ENCODE measurements around the gene BTBD18. TPM values are rescaled to one million over a fixed set of nuclear protein-coding genes. Genes with fewer than 3 reads are reported as not detected.

Gene BTBD18
- total RNA-seq, 1 donor from 2014 or later = not detected

GRCh38 chr11:57787920-57788702, 36.5 kb upstream of the BTBD18 start:
- TF ChIP-seq, protein P1, sequence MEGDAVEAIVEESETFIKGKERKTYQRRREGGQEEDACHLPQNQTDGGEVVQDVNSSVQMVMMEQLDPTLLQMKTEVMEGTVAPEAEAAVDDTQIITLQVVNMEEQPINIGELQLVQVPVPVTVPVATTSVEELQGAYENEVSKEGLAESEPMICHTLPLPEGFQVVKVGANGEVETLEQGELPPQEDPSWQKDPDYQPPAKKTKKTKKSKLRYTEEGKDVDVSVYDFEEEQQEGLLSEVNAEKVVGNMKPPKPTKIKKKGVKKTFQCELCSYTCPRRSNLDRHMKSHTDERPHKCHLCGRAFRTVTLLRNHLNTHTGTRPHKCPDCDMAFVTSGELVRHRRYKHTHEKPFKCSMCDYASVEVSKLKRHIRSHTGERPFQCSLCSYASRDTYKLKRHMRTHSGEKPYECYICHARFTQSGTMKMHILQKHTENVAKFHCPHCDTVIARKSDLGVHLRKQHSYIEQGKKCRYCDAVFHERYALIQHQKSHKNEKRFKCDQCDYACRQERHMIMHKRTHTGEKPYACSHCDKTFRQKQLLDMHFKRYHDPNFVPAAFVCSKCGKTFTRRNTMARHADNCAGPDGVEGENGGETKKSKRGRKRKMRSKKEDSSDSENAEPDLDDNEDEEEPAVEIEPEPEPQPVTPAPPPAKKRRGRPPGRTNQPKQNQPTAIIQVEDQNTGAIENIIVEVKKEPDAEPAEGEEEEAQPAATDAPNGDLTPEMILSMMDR (IDR thresholded peaks at IDR 0.05) = no peak
- peaks cover 4 to 11% of the 10 kb centered on the region in 2 donors for H3K36me3 ChIP-seq
- no peak overlapping the region for H3K4me3 ChIP-seq
- no peaks in the 10 kb centered on the region for H3K27me3 ChIP-seq
- intact Hi-C loops (cut with DNase I) = no loop called here
- no peak overlapping the region for H3K27ac ChIP-seq
- H3K9me3 ChIP-seq = no peaks in the 10 kb centered on the region
- no peak for DNase-seq (ENCODE audit: low spot score in 2 of 2)
- peaks cover 0 to 38% of the 10 kb centered on the region in 2 donors for H3K4me1 ChIP-seq

GRCh38 chr11:57787006-57787604, 35.5 kb upstream of the BTBD18 start:
- TF ChIP-seq, protein P1 (IDR thresholded peaks at IDR 0.05) = no peak
- H3K4me3 ChIP-seq = no peak overlapping the region
- no peak overlapping the region for H3K27ac ChIP-seq
- no peaks in the 10 kb centered on the region for H3K27me3 ChIP-seq
- DNase-seq (ENCODE audit: low spot score in 2 of 2) = no peak
- peaks cover 0 to 35% of the 10 kb centered on the region in 2 donors for H3K4me1 ChIP-seq
- peaks cover 4 to 10% of the 10 kb centered on the region in 2 donors for H3K36me3 ChIP-seq
- no peaks in the 10 kb centered on the region for H3K9me3 ChIP-seq
- intact Hi-C loops (cut with DNase I) = no loop called here

- intact Hi-C loops (cut with DNase I) = no loop called here
- H3K27me3 ChIP-seq = no peaks in the 10 kb centered on the region
- H3K36me3 ChIP-seq = peaks cover 0 to 3% of the 10 kb centered on the region in 2 donors
- no peaks in the 10 kb centered on the region for H3K9me3 ChIP-seq
- H3K27ac ChIP-seq = peak overlapping the region in 1 of 2 donors; percentile 28
- no peak for DNase-seq (ENCODE audit: low spot score in 2 of 2)
- TF ChIP-seq, protein P1 (IDR thresholded peaks at IDR 0.05) = no peak
- H3K4me3 ChIP-seq = no peak overlapping the region
- peaks cover 0 to 41% of the 10 kb centered on the region in 2 donors for H3K4me1 ChIP-seq
These were observed 34.8 kb upstream of the BTBD18 start for GRCh38 chr11:57786436-57786835.

- TF ChIP-seq, protein P1 (IDR thresholded peaks at IDR 0.05) = no peak
- H3K9me3 ChIP-seq = no peaks in the 10 kb centered on the region
- no peaks in the 10 kb centered on the region for H3K36me3 ChIP-seq
- H3K4me3 ChIP-seq = no peak overlapping the region
- no peak overlapping the region for H3K27ac ChIP-seq
- peaks cover 0 to 47% of the 10 kb centered on the region in 2 donors for H3K4me1 ChIP-seq
- intact Hi-C loops (cut with DNase I) = no loop called here
- H3K27me3 ChIP-seq = no peaks in the 10 kb centered on the region
- no peak for DNase-seq (ENCODE audit: low spot score in 2 of 2)
These were observed 33.5 kb upstream of the BTBD18 start for GRCh38 chr11:57785072-57785471.

DNA sequence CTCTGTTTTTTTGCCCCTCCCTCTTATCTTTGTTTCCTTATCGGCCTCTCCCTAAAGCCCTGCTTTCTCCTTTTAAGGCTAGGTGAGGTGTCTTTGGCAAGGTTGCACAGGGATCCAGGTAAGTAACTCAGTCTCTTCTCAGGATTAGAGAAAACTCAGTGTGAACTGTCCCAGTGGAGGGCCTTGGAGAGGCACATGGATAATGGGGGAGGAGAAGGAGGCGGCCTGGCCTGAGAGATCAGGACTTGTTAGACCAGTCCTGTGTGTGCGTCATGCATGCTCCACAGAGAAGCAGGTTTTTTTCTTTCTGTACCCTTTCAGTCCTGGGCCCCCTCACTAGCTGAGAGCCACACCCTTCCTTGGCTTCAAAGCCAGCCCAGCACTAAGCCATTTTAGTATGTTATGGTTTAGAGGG, 29.9 kb upstream of the BTBD18 start:
- Histone ChIP-seq H3K9me3 (no peaks in the 10 kb centered on the region), H3K4me3 (no peak overlapping the region), H3K27ac (peak overlapping the region; percentile 3 to 21), H3K4me1 (peaks cover 14 to 61% of the 10 kb centered on the region in 2 donors), H3K27me3 (no peaks in the 10 kb centered on the region), H3K36me3 (no peaks in the 10 kb centered on the region)
- TF ChIP-seq, protein P1 (IDR thresholded peaks at IDR 0.05) = no peak
- DNase-seq (ENCODE audit: low spot score in 2 of 2) = no peak
- intact Hi-C loops (cut with DNase I) = no loop called here
